22Rv1 (cell line): Measurements from ENCODE around the gene PBX1.

Experiments used
- H3K27ac ChIP-seq: fragments of 450-650 bp; 2 replicates; pipeline ENCODE4 v1.5.1; 2017
- CTCF ChIP-seq: fragments of 450-650 bp; IDR thresholded peaks from 2 replicates; pipeline ENCODE4 v1.5.1; 2017; ENCODE audit warnings: mild to moderate bottlenecking
- ZFX ChIP-seq: fragments of 450-650 bp; IDR thresholded peaks from 2 replicates; pipeline ENCODE4 v1.6.1; 2017; ENCODE audit warnings: antibody characterized with exemption, borderline replicate concordance

PBX1 gene

DNA sequence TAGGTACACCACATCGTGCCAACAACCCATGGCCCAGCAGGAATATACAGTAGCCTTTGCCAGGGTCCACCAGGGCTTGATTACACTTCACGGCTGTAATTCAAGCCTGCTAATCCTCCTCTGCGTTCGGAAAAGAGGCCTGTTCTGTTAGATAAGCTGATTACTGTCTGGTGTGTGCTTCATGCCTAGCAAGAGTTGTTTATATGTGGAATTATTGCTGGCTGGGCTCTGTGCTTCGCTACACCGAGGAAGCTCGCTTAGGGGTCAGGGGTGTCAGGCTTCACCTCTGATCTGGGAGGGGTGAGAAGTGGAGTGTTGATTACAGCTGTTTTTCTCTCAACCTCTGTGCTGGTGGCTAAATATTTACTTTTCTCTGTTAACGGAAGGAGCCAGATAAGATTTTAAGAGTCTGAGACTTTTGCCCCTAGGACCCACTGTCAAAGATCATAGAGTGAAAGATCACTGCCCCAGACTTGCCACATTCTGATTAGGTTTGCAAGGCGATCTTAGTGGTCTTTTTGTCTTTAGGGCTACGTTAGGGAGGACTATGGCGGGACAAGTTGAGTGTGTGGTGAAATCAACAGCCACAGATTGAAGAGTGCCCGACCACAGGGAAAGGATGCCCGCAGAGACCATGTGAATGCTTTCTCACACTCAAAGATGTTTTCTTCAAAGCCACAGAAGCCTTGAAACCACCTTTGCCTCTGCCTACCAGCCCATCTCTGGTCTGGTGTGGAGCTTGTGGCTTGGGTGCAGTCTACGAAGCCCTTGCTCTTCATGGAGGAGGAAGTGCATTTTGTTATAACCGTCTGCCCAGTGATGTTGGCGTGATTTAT is 216.1 kb downstream of the PBX1 start:
- TF ChIP-seq ZFX, result no peak
- no peak; the same call in 1 of the 2 replicates for TF ChIP-seq CTCF
- no peak overlapping the region for H3K27ac ChIP-seq

DNA sequence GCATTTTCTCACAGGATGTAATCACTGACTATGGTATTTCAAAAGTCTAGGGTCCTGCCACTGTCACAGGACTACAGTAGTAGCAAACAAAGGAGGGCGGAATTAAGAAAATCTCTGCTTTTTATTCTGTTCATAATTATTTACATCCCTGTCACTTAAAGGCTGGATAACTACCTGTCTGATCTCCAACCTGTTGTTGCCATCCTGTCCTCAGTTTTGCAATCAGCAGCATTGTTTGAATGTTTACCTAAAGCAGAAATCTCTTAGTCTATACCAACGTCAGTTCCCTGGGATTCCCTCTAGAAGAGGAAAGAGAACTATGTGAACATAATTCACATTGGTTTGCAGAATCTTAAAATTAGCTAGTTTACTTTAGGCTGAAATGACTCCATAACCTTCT is 218.5 kb downstream of the PBX1 start:
- TF ChIP-seq ZFX (no peak), CTCF (no peak)

GRCh38 chr1:164779376-164779775 is 220.4 kb downstream of the PBX1 start:
- TF ChIP-seq ZFX (no peak), CTCF (no peak)

More for the DNA sequence above, 218.5 kb downstream of the PBX1 start:
- no peak overlapping the region for H3K27ac ChIP-seq

DNA sequence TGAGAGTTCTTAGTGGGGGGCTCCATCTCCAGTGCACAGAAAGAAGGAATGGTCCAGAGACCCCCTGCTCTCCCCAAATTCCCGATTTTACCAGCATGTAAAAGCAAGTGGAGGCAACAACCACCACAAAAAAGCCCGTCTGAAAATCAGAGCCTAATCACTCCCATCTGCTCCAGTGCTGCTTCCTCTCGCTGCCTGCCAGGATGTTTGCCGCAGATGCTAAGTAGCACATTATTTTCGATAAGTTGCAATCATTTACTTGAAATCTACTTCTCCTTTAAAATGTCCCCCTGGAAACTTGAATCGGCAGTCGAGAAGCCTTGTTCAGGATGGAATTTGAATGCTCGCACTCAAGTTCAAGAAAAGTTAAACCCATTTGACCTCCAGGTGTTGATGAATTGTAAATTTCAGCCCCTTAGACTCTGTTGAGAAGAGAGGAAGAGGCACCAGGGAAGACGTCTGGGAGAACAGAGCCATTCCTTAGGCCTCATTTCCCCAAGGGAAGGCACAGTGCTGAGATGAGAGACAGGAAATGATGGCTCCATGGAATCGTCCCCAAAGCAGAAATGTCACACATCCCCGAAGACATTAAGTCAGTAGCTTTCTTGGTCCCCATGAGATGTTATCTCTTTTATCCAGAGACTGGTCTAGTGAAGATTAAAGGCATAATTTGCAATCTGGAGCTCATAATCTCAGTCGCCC is 221.3 kb downstream of the PBX1 start:
- H3K27ac ChIP-seq, result no peak overlapping the region
- TF ChIP-seq ZFX, result no peak

More at GRCh38 chr1:164779376-164779775, 220.4 kb downstream of the PBX1 start:
- H3K27ac ChIP-seq, result no peak overlapping the region

DNA sequence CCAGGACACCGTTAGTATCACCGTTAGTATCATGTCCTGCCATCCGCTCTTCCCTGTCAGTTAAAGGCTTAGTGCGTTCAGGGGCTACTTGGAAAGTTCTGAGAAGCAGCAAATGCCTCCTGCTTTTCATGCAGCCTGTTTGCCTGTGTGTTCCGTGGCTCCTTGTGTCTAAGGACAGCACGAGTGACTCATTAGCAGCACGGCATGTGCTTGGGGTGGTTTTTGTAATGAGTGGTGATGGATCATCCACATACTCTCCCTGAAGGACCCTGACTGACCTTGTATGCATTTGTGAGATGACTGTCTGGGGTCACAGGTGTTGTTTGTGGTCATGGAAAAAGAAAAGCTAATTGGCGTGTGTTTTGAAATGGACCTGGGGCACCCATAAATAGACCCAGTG is 221.9 kb downstream of the PBX1 start:
- no peak overlapping the region for H3K27ac ChIP-seq
- TF ChIP-seq ZFX (no peak), CTCF (no peak)

GRCh38 chr1:164781972-164782371 is 223.0 kb downstream of the PBX1 start:
- no peak overlapping the region for H3K27ac ChIP-seq
- TF ChIP-seq CTCF (no peak), ZFX (no peak)

GRCh38 chr1:164783778-164784555 is 225.0 kb downstream of the PBX1 start:
- H3K27ac ChIP-seq, result no peak overlapping the region
- TF ChIP-seq ZFX, result no peak
- TF ChIP-seq CTCF, result no peak
